CD4-positive, alpha-beta T cell (primary cell): ENCODE data around the gene SNX8. TPM values are rescaled to one million over a fixed set of nuclear protein-coding genes. Genes with fewer than 3 reads are reported as not detected.
"Not testable (repeated sequence)": the region's sequence is repeated elsewhere in the genome, so short reads cannot be mapped to it uniquely, and the experiment has no call there.

Experiments used
- ATAC-seq: fragments of 200-7000 bp; cut with Tn5 transposase; one replicate; pipeline ENCODE4 v1.10.0; 2022; ENCODE audit warnings: mild to moderate bottlenecking; ENCODE audit not compliant: poor library complexity
- CTCF ChIA-PET: fragments of 350-600 bp; sonication (Branson Sonifier 250); formaldehyde crosslinking; loops from one replicate; lab custom pipeline; 2021; ENCODE audit warnings: antibody characterized with exemption, inconsistent platforms; lab: Charles Lee
- POLR2A ChIA-PET: fragments of 350-600 bp; sonication (Branson Sonifier 250); formaldehyde crosslinking; loops from one replicate; lab custom pipeline; 2021; ENCODE audit warnings: antibody characterized with exemption, inconsistent platforms; lab: Charles Lee
- DNase-seq, 14 experiments: peaks; one replicate each; pipeline ENCODE4 v3.0.0-alpha.2; 2013 to 2020; ENCODE audit warnings: mixed read lengths in 2 of 14
- H3K27ac ChIP-seq, 2 donors: one replicate each; pipeline versions ENCODE4 v1.5.1 to v1.7.0; 2013; ENCODE audit warnings: low read length in 2 of 2, low read depth in 1 of 2, mild to moderate bottlenecking in 1 of 2
- H3K27me3 ChIP-seq, 2 experiments: 1 replicate in 1 of 2; 2 replicates in 1 of 2; pipeline versions ENCODE4 v1.6.1 to v1.7.0; 2013; ENCODE audit warnings: low read length in 2 of 2, control low read depth in 1 of 2, mild to moderate bottlenecking in 1 of 2, moderate library complexity in 1 of 2; ENCODE audit not compliant: insufficient read depth in 2 of 2, control insufficient read depth in 1 of 2
- H3K36me3 ChIP-seq: one replicate; pipeline ENCODE4 v1.6.1; 2013; ENCODE audit warnings: low read length, control low read depth; ENCODE audit not compliant: insufficient read depth
- H3K4me1 ChIP-seq: one replicate; pipeline ENCODE4 v1.6.1; 2013; ENCODE audit warnings: low read length, control low read depth; ENCODE audit not compliant: insufficient read depth
- H3K4me3 ChIP-seq: one replicate; pipeline ENCODE4 v1.5.1; 2013; ENCODE audit warnings: mild to moderate bottlenecking, low read length, moderate library complexity
- H3K9me3 ChIP-seq, 2 experiments: 1 replicate in 1 of 2; 2 replicates in 1 of 2; pipeline versions ENCODE4 v1.6.1 to v1.7.0; 2013; ENCODE audit warnings: low read length in 2 of 2, mild to moderate bottlenecking in 2 of 2, control low read depth in 1 of 2, moderate library complexity in 1 of 2; ENCODE audit not compliant: control insufficient read depth in 1 of 2, insufficient read depth in 1 of 2
- H3K27ac Mint-ChIP-seq: one replicate; pipeline ENCODE4 v1.8.0; 2020; ENCODE audit warnings: mixed read lengths
- H3K27me3 Mint-ChIP-seq: one replicate; pipeline ENCODE4 v1.8.0; 2021; ENCODE audit warnings: mixed read lengths
- H3K36me3 Mint-ChIP-seq: one replicate; pipeline ENCODE4 v1.8.0; 2021; ENCODE audit warnings: low read depth, mixed read lengths
- H3K4me1 Mint-ChIP-seq: one replicate; pipeline ENCODE4 v1.8.0; 2021; ENCODE audit warnings: low read depth, mixed read lengths
- H3K4me3 Mint-ChIP-seq: one replicate; pipeline ENCODE4 v1.8.0; 2020; ENCODE audit warnings: mild to moderate bottlenecking, mixed read lengths
- H3K9me3 Mint-ChIP-seq: one replicate; pipeline ENCODE4 v1.8.0; 2020; ENCODE audit warnings: mixed read lengths
- CTCF ChIP-seq: fragments of 200-600 bp; IDR thresholded peaks from one replicate; pipeline ENCODE4 v1.8.0; 2022; ENCODE audit warnings: antibody characterized with exemption, mild to moderate bottlenecking
- intact Hi-C, 2 experiments: fragments of 100-400 bp; cut with DNase I in 1 of 2; cut with micrococcal nuclease in 1 of 2; formaldehyde crosslinking; loops; one replicate each; pipeline versions ENCODE4 v1.15.1 to v1.9.0; 2023 to 2025; cut with DNase I, micrococcal nuclease
- total RNA-seq, 174 experiments: library from RNA in 2 of 174; stranded (reverse) in 2 of 174; gene quantifications; one replicate each; pipeline ENCODE4 v1.2.3 and lab custom pipeline; 2021 to 2026

The SNX8 gene
- total RNA-seq, 2 experiments from 2014 or later = 4.2 to 4.5 TPM

- POLR2A ChIA-PET = no interaction called here
- H3K9me3 Mint-ChIP-seq = no peaks in the 10 kb centered on the region
- H3K27ac Mint-ChIP-seq = no peak overlapping the region
- no peaks in the 10 kb centered on the region for H3K27me3 ChIP-seq
- H3K27ac ChIP-seq = no peak overlapping the region
- no peaks in the 10 kb centered on the region for H3K4me1 ChIP-seq
- CTCF ChIA-PET = no interaction called here
- H3K9me3 ChIP-seq = no peaks in the 10 kb centered on the region
- H3K36me3 ChIP-seq = no peaks in the 10 kb centered on the region
- no peak overlapping the region for H3K4me3 Mint-ChIP-seq
- TF ChIP-seq CTCF = no peak
- DNase-seq (no peak), ATAC-seq (no peak)
- H3K4me1 Mint-ChIP-seq = no peaks in the 10 kb centered on the region
- intact Hi-C loops = no loop called here
- no peak overlapping the region for H3K4me3 ChIP-seq
- no peaks in the 10 kb centered on the region for H3K27me3 Mint-ChIP-seq
- no peaks in the 10 kb centered on the region for H3K36me3 Mint-ChIP-seq
Measured at GRCh38 chr7:2336626-2337299, 22.5 kb upstream of the SNX8 start.

- H3K4me3 ChIP-seq, H3K27me3 Mint-ChIP-seq, H3K36me3 ChIP-seq, H3K4me3 Mint-ChIP-seq, ATAC-seq, H3K27ac Mint-ChIP-seq, H3K4me1 Mint-ChIP-seq, H3K9me3 ChIP-seq, intact Hi-C loops, DNase-seq, H3K27ac ChIP-seq, CTCF ChIA-PET, H3K27me3 ChIP-seq, H3K36me3 Mint-ChIP-seq, H3K4me1 ChIP-seq, POLR2A ChIA-PET, H3K9me3 Mint-ChIP-seq: not testable (repeated sequence)
Measured at GRCh38 chr7:2332606-2333231, 18.5 kb upstream of the SNX8 start.

GRCh38 chr7:2331707-2332106, 17.5 kb upstream of the SNX8 start:
- ATAC-seq (no peak), DNase-seq (no peak)
- Histone ChIP-seq H3K27me3 (no peaks in the 10 kb centered on the region), H3K27ac (no peak overlapping the region), H3K4me3 (no peak overlapping the region), H3K36me3 (no peaks in the 10 kb centered on the region), H3K4me1 (no peaks in the 10 kb centered on the region), H3K9me3 (no peaks in the 10 kb centered on the region)
- no peaks in the 10 kb centered on the region for H3K9me3 Mint-ChIP-seq
- TF ChIP-seq CTCF = no peak
- H3K4me3 Mint-ChIP-seq = no peak overlapping the region
- no peak overlapping the region for H3K27ac Mint-ChIP-seq
- H3K27me3 Mint-ChIP-seq = no peaks in the 10 kb centered on the region
- intact Hi-C loops = no loop called here
- POLR2A ChIA-PET = no interaction called here
- H3K36me3 Mint-ChIP-seq = no peaks in the 10 kb centered on the region
- H3K4me1 Mint-ChIP-seq = no peaks in the 10 kb centered on the region
- CTCF ChIA-PET = no interaction called here

- CTCF ChIA-PET = no interaction called here
Measured at GRCh38 chr7:2330493-2330892, 16.3 kb upstream of the SNX8 start.

More at GRCh38 chr7:2330493-2330892, 16.3 kb upstream of the SNX8 start:
- Histone ChIP-seq H3K27me3 (no peaks in the 10 kb centered on the region), H3K9me3 (no peaks in the 10 kb centered on the region), H3K36me3 (no peaks in the 10 kb centered on the region), H3K4me3 (no peak overlapping the region), H3K27ac (no peak overlapping the region), H3K4me1 (no peaks in the 10 kb centered on the region)
- no peaks in the 10 kb centered on the region for H3K36me3 Mint-ChIP-seq
- H3K27ac Mint-ChIP-seq = no peak overlapping the region
- no peak overlapping the region for H3K4me3 Mint-ChIP-seq
- intact Hi-C loops = no loop called here
- DNase-seq = no peak
- ATAC-seq = no peak
- H3K4me1 Mint-ChIP-seq = no peaks in the 10 kb centered on the region
- H3K27me3 Mint-ChIP-seq = no peaks in the 10 kb centered on the region
- POLR2A ChIA-PET = no interaction called here
- H3K9me3 Mint-ChIP-seq = no peaks in the 10 kb centered on the region
- TF ChIP-seq CTCF = no peak
